KBM-7 (cell line): ENCODE measurements around the gene ZNRF1.
A peak's percentile ranks its signal among the peaks of the same experiment; 100 is the strongest.
"Not testable (repeated sequence)": the region's sequence is repeated elsewhere in the genome, so short reads cannot be mapped to it uniquely, and the experiment has no call there.

Experiments
- DNase-seq: peaks from one replicate; pipeline ENCODE4 v3.0.0-alpha.2; 2015
- in situ Hi-C: fragments of 300-500 bp; cut with MboI; formaldehyde crosslinking; loops from 2 replicates; pipeline ENCODE4 v1.14.3; 2020; ENCODE audit warnings: low sequenced_read_pairs, low pct_unique_long_range_greater_than_20kb, mixed read lengths

ZNRF1 gene

GRCh38 chr16:74998481-74999218 is at the start of gene ZNRF1:
ZNRF1 (plus strand) TSS chr16:74999024; CDS start chr16:74999672, 648 bp downstream.
- in situ Hi-C loops: loop anchor here (10.0 kb wide), 1 partner anchor 116 kb away; the partner anchor contains the start of gene LDHD
- DNase-seq: peak; percentile 82

- in situ Hi-C loops: no loop called here
- no peak for DNase-seq
These were observed 49.5 kb upstream of the ZNRF1 start for GRCh38 chr16:74949309-74949708.

GRCh38 chr16:74950511-74950910 is 48.3 kb upstream of the ZNRF1 start:
- in situ Hi-C loops: no loop called here
- no peak for DNase-seq

GRCh38 chr16:74951206-74951605 is 47.6 kb upstream of the ZNRF1 start:
- DNase-seq: no peak
- in situ Hi-C loops: no loop called here

- no peak for DNase-seq
- in situ Hi-C loops: no loop called here
These were observed 47.1 kb upstream of the ZNRF1 start for GRCh38 chr16:74951681-74952080.

- in situ Hi-C loops: no loop called here
- DNase-seq: no peak
These were observed 44.1 kb upstream of the ZNRF1 start for GRCh38 chr16:74954763-74955162.

GRCh38 chr16:74973304-74973703 is 25.5 kb upstream of the ZNRF1 start:
- in situ Hi-C loops: no loop called here

GRCh38 chr16:74975591-74975990 is 23.2 kb upstream of the ZNRF1 start:
- in situ Hi-C loops: no loop called here
- DNase-seq: no peak

More at GRCh38 chr16:74973304-74973703, 25.5 kb upstream of the ZNRF1 start:
- DNase-seq: no peak

GRCh38 chr16:74982256-74982655 is 16.6 kb upstream of the ZNRF1 start:
- in situ Hi-C loops: no loop called here
- DNase-seq: no peak

GRCh38 chr16:74984194-74984528 is 14.7 kb upstream of the ZNRF1 start:
- no peak for DNase-seq
- in situ Hi-C loops: no loop called here

GRCh38 chr16:74984529-74985296 is 14.1 kb upstream of the ZNRF1 start, which contains the start of gene WDR59:
WDR59 (minus strand) TSS chr16:74985123; CDS start chr16:74985017, 106 bp downstream.
- in situ Hi-C loops: no loop called here
- peak; percentile 99 for DNase-seq

- in situ Hi-C loops: no loop called here
These were observed 11.7 kb upstream of the ZNRF1 start for GRCh38 chr16:74987027-74987681.

GRCh38 chr16:74989864-74990263 is 9.0 kb upstream of the ZNRF1 start:
- in situ Hi-C loops: loop anchor here (10.0 kb wide), 1 partner anchor 125 kb away; the partner anchor contains the start of gene LDHD
- DNase-seq: not testable (repeated sequence)

More at GRCh38 chr16:74987027-74987681, 11.7 kb upstream of the ZNRF1 start:
- no peak for DNase-seq

GRCh38 chr16:74990832-74991231 is 8.0 kb upstream of the ZNRF1 start:
- in situ Hi-C loops: loop anchor here (10.0 kb wide), 1 partner anchor 124 kb away; the partner anchor contains the start of gene LDHD
- DNase-seq: no peak

GRCh38 chr16:74991268-74991592 is 7.6 kb upstream of the ZNRF1 start:
- in situ Hi-C loops: loop anchor here (10.0 kb wide), 1 partner anchor 124 kb away; the partner anchor contains the start of gene LDHD
- DNase-seq: no peak

GRCh38 chr16:74991593-74992403 is 7.0 kb upstream of the ZNRF1 start:
- in situ Hi-C loops: loop anchor here (10.0 kb wide), 1 partner anchor 123 kb away; the partner anchor contains the start of gene LDHD
- no peak for DNase-seq

- DNase-seq: no peak
- in situ Hi-C loops: loop anchor here (10.0 kb wide), 1 partner anchor 119 kb away; the partner anchor contains the start of gene LDHD
These were observed 2.8 kb upstream of the ZNRF1 start for GRCh38 chr16:74995986-74996385.

GRCh38 chr16:74997042-74997491 is 1.8 kb upstream of the ZNRF1 start:
- in situ Hi-C loops: loop anchor here (10.0 kb wide), 1 partner anchor 118 kb away; the partner anchor contains the start of gene LDHD
- DNase-seq: no peak
